ENCODE measurements around the gene TNRC6B.
A peak's percentile ranks its signal among the peaks of the same experiment; 100 is the strongest.

Gene TNRC6B

GRCh38 chr22:40240160-40240559 is 62.4 kb downstream of the TNRC6B start:
- no peak for DNase-seq (ENCODE audit: low spot score)

DNA sequence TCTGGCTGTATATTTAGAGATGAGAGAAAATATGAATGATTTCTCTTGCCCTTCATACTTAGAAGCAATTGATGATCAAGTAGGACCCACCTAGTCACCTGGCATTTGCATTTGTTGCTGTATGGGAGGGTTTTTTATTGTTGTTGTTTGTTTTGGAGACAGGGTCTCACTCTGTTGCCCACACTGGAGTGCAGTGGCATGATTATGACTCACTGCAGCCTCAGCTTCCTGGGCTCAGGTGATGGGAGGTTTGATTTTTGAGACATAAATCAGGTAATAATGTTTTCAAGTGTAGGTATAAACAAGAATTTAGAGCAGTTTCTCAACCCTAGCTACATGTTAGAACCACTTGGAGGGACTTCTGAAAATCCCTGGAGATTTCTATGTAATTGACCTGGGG is 63.0 kb downstream of the TNRC6B start:
- peak; percentile 86 for DNase-seq (ENCODE audit: low spot score)

GRCh38 chr22:40241200-40241763 is 63.6 kb downstream of the TNRC6B start:
- peak; percentile 75 for DNase-seq (ENCODE audit: low spot score)

GRCh38 chr22:40243891-40244290 is 66.2 kb downstream of the TNRC6B start:
- DNase-seq (ENCODE audit: low spot score): peak; percentile 51

- no peak for DNase-seq (ENCODE audit: low spot score)
Measured at GRCh38 chr22:40244586-40244985, 66.9 kb downstream of the TNRC6B start.

GRCh38 chr22:40247976-40248375 is 70.3 kb downstream of the TNRC6B start:
- peak; percentile 80 for DNase-seq (ENCODE audit: low spot score)

- no peak for DNase-seq (ENCODE audit: low spot score)
Measured at GRCh38 chr22:40249286-40249685, 71.6 kb downstream of the TNRC6B start.

DNA sequence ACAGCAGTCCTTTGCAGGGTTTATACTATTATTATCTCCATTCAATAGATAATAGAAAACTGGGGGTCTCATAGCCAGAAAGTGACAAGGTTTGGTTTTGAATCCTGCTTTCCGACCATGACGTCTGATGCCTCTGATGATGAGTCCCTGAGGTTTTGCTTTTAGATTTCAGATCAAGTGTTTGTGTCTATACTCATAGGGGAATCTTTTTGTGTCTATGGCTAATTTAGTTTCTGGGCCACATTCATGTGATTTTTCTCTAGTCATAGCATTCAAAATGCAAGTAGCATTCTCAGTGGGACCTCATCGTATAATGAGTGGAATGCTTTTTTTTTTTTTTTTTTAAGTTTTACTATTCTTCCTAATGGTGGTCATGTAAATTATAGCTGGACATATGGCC is 72.9 kb downstream of the TNRC6B start:
- DNase-seq (ENCODE audit: low spot score): no peak

GRCh38 chr22:40251106-40251505 is 73.4 kb downstream of the TNRC6B start:
- peak; percentile 23 for DNase-seq (ENCODE audit: low spot score)

GRCh38 chr22:40252146-40252545 is 74.4 kb downstream of the TNRC6B start:
- no peak for DNase-seq (ENCODE audit: low spot score)

GRCh38 chr22:40256516-40256915 is 78.8 kb downstream of the TNRC6B start:
- DNase-seq (ENCODE audit: low spot score): no peak

DNA sequence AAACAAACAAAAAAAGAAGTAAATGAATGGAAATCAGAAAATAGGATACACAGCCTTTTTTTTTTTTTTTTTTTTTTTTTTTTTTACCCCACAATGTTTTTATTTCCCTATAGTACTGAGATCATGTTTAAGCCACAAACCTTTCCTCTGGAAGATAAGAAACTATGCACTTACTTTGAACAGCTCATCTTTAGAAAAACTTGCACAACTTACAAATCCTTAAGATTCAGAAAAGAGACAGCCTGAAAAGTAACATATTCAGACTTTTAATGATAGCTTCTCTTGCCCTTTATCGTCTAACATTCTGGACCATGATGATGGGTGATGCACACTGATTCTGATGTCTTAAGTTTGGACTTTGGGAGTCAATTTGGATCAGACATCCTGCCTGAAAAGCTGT is 80.3 kb downstream of the TNRC6B start:
- DNase-seq (ENCODE audit: low spot score): no peak

- peak; percentile 73 for DNase-seq (ENCODE audit: low spot score)
Measured at GRCh38 chr22:40258501-40258915, 80.8 kb downstream of the TNRC6B start.

GRCh38 chr22:40261783-40262182 is 84.1 kb downstream of the TNRC6B start:
- DNase-seq (ENCODE audit: low spot score): no peak

DNA sequence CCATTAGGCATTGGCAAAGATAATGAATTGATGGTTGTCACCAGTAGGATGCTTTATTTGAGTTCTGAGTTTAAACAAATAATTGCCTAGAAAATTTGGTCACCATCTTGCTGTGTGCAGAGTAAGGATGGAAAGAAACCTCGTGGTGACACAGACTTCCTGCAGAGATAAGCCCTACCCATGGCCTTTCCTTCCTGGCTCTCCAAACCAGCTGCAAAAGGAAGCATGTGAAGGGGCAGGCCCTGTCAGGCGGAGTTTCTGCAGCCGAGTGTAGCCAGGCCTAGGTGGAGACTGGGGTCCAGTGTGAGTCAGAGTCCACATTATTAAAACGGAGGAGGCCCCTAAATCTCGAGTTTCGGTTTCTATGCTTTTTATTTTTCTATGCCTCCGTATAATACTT is 85.5 kb downstream of the TNRC6B start:
- peak; percentile 36 for DNase-seq (ENCODE audit: low spot score)

- no peak for DNase-seq (ENCODE audit: low spot score)
Measured at GRCh38 chr22:40265783-40266182, 88.1 kb downstream of the TNRC6B start.

DNA sequence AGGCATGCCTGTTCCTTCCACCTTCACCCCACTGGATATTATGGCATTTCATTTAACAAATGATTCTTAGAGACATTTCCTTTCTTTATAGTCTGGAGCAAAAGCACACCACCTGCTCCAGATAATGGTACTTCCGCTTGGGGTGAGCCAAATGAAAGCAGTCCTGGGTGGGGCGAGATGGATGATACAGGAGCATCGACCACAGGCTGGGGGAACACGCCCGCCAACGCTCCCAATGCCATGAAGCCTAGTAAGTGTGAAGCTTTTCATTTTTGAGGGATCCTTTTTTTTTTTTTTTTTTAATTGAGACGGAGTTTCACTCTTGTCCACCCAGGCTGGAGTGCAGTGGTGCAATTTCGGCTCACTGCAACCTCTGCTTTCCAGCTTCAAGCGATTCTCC is 92.3 kb downstream of the TNRC6B start:
- no peak for DNase-seq (ENCODE audit: low spot score)

DNA sequence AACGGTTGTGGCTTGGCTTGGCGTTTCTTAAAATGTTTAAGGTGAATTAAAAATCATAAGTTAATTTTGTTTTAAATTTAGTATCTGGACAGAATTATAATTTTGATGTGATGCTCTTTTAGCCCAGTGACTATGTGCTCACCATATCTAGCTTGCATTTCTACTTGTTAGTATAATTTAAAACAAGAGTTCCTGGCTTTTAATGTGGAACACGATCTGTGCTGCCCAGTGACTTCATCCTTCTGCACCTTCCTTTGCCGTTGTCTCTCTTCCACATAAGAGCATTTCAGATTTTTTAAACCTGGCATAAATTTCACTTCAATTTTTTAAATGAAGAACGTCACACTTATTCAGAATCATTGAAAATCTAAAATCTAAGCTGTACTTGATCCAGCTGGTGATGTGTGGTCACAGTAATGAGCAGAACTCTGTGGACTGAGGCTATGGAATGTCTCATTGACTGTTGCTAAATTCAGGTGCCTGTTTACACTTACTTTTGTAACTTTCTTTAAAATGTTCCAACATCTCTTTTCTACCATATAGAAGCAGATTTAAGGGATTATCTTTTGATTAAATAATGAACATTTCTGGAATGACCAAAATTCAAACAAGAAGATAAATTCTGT is 93.1 kb downstream of the TNRC6B start:
- no peak for DNase-seq (ENCODE audit: low spot score)

DNA sequence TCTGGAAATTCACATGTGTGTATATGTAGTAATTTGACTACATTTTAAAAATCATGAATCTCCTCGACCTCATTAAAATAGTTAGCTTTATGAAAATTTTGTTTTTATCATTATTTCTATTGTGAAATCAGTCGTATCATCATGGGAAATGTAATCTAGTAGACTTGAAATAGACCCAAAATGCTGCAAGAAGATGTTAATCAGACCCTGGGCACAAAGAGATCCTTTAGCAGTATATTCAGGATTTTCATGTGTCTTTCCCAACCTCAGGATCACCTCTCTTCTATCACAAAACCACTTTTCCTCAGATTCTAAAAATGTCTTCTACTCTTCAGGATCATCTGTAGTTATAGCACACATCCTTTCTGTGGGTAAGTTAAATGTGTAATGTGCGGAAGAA is 93.7 kb downstream of the TNRC6B start:
- DNase-seq (ENCODE audit: low spot score): no peak

DNA sequence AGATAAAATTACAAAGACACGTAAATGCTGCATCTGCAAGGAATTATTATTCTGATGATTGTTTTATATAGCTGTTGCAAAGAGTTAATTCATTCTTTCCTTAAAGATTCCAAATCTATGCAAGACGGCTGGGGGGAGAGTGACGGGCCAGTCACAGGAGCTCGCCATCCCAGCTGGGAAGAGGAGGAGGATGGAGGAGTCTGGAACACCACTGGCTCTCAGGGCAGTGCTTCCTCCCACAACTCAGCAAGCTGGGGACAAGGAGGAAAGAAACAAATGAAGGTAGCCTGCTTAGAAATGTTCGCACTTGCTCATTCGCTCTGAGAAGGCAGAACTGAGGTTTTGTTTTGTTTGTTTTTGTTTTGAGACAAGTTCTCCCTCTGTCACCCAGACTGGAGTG is 95.6 kb downstream of the TNRC6B start:
- DNase-seq (ENCODE audit: low spot score): no peak

- DNase-seq (ENCODE audit: low spot score): no peak
Measured at GRCh38 chr22:40276996-40277823, 99.5 kb downstream of the TNRC6B start.

- peak; percentile 58 for DNase-seq (ENCODE audit: low spot score)
Measured at GRCh38 chr22:40279017-40279416, 101.3 kb downstream of the TNRC6B start.

DNA sequence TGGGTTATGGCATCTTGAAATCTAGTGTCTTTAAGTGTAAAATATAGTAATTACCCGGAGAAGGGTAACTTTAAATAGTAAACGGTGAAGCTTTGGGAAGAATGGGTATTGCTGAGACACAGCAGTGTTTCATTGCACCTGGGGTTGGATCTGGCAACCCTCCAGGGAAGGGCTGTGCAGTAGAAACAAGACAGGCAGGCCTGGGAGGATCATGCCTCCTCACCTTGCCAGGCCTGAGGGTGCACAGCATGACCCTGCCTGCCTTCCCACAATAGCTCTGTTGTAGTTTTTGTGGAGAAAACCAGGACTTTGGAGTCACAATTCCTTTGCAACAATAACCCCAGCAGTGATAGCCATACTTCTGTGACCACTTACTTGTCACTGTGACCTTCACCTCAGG is 104.0 kb downstream of the TNRC6B start:
- no peak for DNase-seq (ENCODE audit: low spot score)

Measured in CD4-positive, alpha-beta T cell treated with Interleukin-2 at 100 ng/mL for 4 hours (primary cell).